Astrocyte (in vitro differentiated cells and primary cell): ENCODE data around the gene MRAP. TPM values are rescaled to one million over a fixed set of nuclear protein-coding genes. Genes with fewer than 3 reads are reported as not detected.

Source experiments
- DNase-seq: peaks from one replicate; pipeline ENCODE4 v3.0.0-alpha.2; 2010; ENCODE audit warnings: low read depth
- FAIRE-seq: peaks from 2 replicates; lab custom pipeline; 2011; peaks lifted over from hg19 to GRCh38; lab: Jason Lieb, UNC
- H2AFZ ChIP-seq: 2 replicates; pipeline ENCODE4 v1.6.0; 2012; ENCODE audit warnings: low read depth, low read length, inconsistent platforms
- H3K27ac ChIP-seq: 2 replicates; pipeline ENCODE4 v1.5.1; 2011; ENCODE audit warnings: low read depth, low read length, inconsistent platforms
- H3K27me3 ChIP-seq: 2 replicates; pipeline ENCODE4 v1.6.0; 2011; ENCODE audit warnings: low read length, inconsistent platforms; ENCODE audit not compliant: insufficient read depth
- H3K36me3 ChIP-seq: 2 replicates; pipeline ENCODE4 v1.5.1; 2011; ENCODE audit warnings: low read length, inconsistent platforms; ENCODE audit not compliant: insufficient read depth
- H3K4me1 ChIP-seq: 2 replicates; pipeline ENCODE4 v1.5.1; 2011; ENCODE audit warnings: low read length, inconsistent platforms; ENCODE audit not compliant: insufficient read depth
- H3K4me2 ChIP-seq: 2 replicates; pipeline ENCODE4 v1.6.0; 2012; ENCODE audit warnings: low read length, inconsistent platforms
- H3K4me3 ChIP-seq: 2 replicates; pipeline ENCODE4 v1.5.1; 2011; ENCODE audit warnings: low read depth, mild to moderate bottlenecking, low read length, inconsistent platforms; ENCODE audit not compliant: insufficient read depth
- H3K79me2 ChIP-seq: 2 replicates; pipeline ENCODE4 v1.6.0; 2012; ENCODE audit warnings: mild to moderate bottlenecking, low read length, inconsistent platforms; ENCODE audit not compliant: insufficient read depth
- H3K9ac ChIP-seq: 2 replicates; pipeline ENCODE4 v1.6.0; 2012; ENCODE audit warnings: mild to moderate bottlenecking, low read length, inconsistent platforms
- H3K9me3 ChIP-seq: 2 replicates; pipeline ENCODE4 v1.5.1; 2012; ENCODE audit warnings: low read depth, mild to moderate bottlenecking, low read length, inconsistent platforms; ENCODE audit not compliant: insufficient read depth
- H4K20me1 ChIP-seq: 2 replicates; pipeline ENCODE4 v1.6.0; 2012; ENCODE audit warnings: low read length, inconsistent platforms; ENCODE audit not compliant: insufficient read depth
- H3K27ac Mint-ChIP-seq: one replicate; pipeline ENCODE4 v1.8.0; 2021; ENCODE audit warnings: mild to moderate bottlenecking, mixed read lengths; ENCODE audit not compliant: unreplicated experiment
- H3K27me3 Mint-ChIP-seq: one replicate; pipeline ENCODE4 v1.8.0; 2021; ENCODE audit warnings: low read depth, mixed read lengths; ENCODE audit not compliant: unreplicated experiment
- H3K36me3 Mint-ChIP-seq: one replicate; pipeline ENCODE4 v1.8.0; 2021; ENCODE audit warnings: low read depth, mixed read lengths; ENCODE audit not compliant: unreplicated experiment
- H3K4me1 Mint-ChIP-seq: one replicate; pipeline ENCODE4 v1.8.0; 2021; ENCODE audit warnings: low read depth, mixed read lengths; ENCODE audit not compliant: unreplicated experiment
- H3K4me3 Mint-ChIP-seq: one replicate; pipeline ENCODE4 v1.8.0; 2021; ENCODE audit warnings: mild to moderate bottlenecking, moderate library complexity, mixed read lengths; ENCODE audit not compliant: unreplicated experiment
- H3K9me3 Mint-ChIP-seq: one replicate; pipeline ENCODE4 v1.8.0; 2021; ENCODE audit warnings: mild to moderate bottlenecking, mixed read lengths; ENCODE audit not compliant: unreplicated experiment
- CTCF ChIP-seq: IDR thresholded peaks from 2 replicates; pipeline ENCODE4 v1.5.1; 2011; ENCODE audit warnings: low read depth, mild to moderate bottlenecking, inconsistent platforms, low read length, moderate library complexity; ENCODE audit not compliant: insufficient read depth
- EZH2 ChIP-seq: IDR thresholded peaks from 2 replicates; pipeline ENCODE4 v1.6.1; 2012; ENCODE audit warnings: mild to moderate bottlenecking, low read length, inconsistent platforms; ENCODE audit not compliant: insufficient read depth
- total RNA-seq: library from RNA; stranded (reverse); gene quantifications from 2 replicates; pipeline ENCODE4 v1.2.1, GENCODE V29; 2021

The MRAP gene
- total RNA-seq, 1 donor from 2014 or later: not detected

GRCh38 chr21:32350211-32350980 is 51.7 kb downstream of the MRAP start:
- FAIRE-seq (no peak), DNase-seq (no peak)
- Histone ChIP-seq H3K4me2 (no peak overlapping the region), H3K4me3 (no peak overlapping the region), H2AFZ (no peak overlapping the region), H3K79me2 (peaks cover 11% of the 10 kb centered on the region), H3K4me1 (no peaks in the 10 kb centered on the region), H3K27me3 (no peaks in the 10 kb centered on the region), H3K9me3 (no peaks in the 10 kb centered on the region), H4K20me1 (peaks cover 34% of the 10 kb centered on the region), H3K9ac (no peak overlapping the region), H3K36me3 (peaks cover 75% of the 10 kb centered on the region), H3K27ac (no peak overlapping the region)
- Mint-ChIP-seq H3K9me3 (no peaks in the 10 kb centered on the region), H3K4me3 (no peak overlapping the region), H3K4me1 (peaks cover 3% of the 10 kb centered on the region), H3K27me3 (no peaks in the 10 kb centered on the region), H3K27ac (no peak overlapping the region), H3K36me3 (peaks cover 43% of the 10 kb centered on the region)
- no peak for TF ChIP-seq EZH2
- no peak for TF ChIP-seq CTCF

GRCh38 chr21:32350981-32351380 is 52.3 kb downstream of the MRAP start:
- FAIRE-seq (no peak), DNase-seq (no peak)
- Histone ChIP-seq H3K4me2 (no peak overlapping the region), H3K4me1 (no peaks in the 10 kb centered on the region), H3K9ac (no peak overlapping the region), H3K27me3 (no peaks in the 10 kb centered on the region), H3K4me3 (no peak overlapping the region), H3K79me2 (peaks cover 6% of the 10 kb centered on the region), H3K36me3 (peaks cover 75% of the 10 kb centered on the region), H2AFZ (no peak overlapping the region), H3K27ac (no peak overlapping the region), H4K20me1 (peaks cover 32% of the 10 kb centered on the region), H3K9me3 (no peaks in the 10 kb centered on the region)
- no peaks in the 10 kb centered on the region for H3K27me3 Mint-ChIP-seq
- no peak for TF ChIP-seq EZH2
- TF ChIP-seq CTCF: no peak
- H3K4me3 Mint-ChIP-seq: no peak overlapping the region
- H3K4me1 Mint-ChIP-seq: peaks cover 3% of the 10 kb centered on the region
- H3K36me3 Mint-ChIP-seq: peaks cover 41% of the 10 kb centered on the region
- no peaks in the 10 kb centered on the region for H3K9me3 Mint-ChIP-seq
- no peak overlapping the region for H3K27ac Mint-ChIP-seq

- Histone ChIP-seq H3K27me3 (no peaks in the 10 kb centered on the region), H3K4me3 (no peak overlapping the region), H2AFZ (no peak overlapping the region), H4K20me1 (peaks cover 32% of the 10 kb centered on the region), H3K4me2 (no peak overlapping the region), H3K36me3 (peaks cover 74% of the 10 kb centered on the region), H3K4me1 (no peaks in the 10 kb centered on the region), H3K9ac (no peak overlapping the region), H3K79me2 (peaks cover 6% of the 10 kb centered on the region), H3K9me3 (no peaks in the 10 kb centered on the region), H3K27ac (no peak overlapping the region)
- TF ChIP-seq CTCF (no peak), EZH2 (no peak)
- no peak overlapping the region for H3K27ac Mint-ChIP-seq
- peaks cover 3% of the 10 kb centered on the region for H3K4me1 Mint-ChIP-seq
- no peak for FAIRE-seq
- H3K36me3 Mint-ChIP-seq: peaks cover 38% of the 10 kb centered on the region
- DNase-seq: no peak
- H3K4me3 Mint-ChIP-seq: no peak overlapping the region
- no peaks in the 10 kb centered on the region for H3K9me3 Mint-ChIP-seq
- no peaks in the 10 kb centered on the region for H3K27me3 Mint-ChIP-seq
Observed at GRCh38 chr21:32351428-32351827, 52.8 kb downstream of the MRAP start.
